NT2/D1 (cell line): ENCODE data around the gene DOCK7.
"Not testable (repeated sequence)": the region's sequence is repeated elsewhere in the genome, so short reads cannot be mapped to it uniquely, and the experiment has no call there.

ENCODE experiments used
- DNase-seq: peaks from one replicate; pipeline ENCODE4 v3.0.0-alpha.2; 2011; ENCODE audit warnings: low read depth, low spot score
- H3K27me3 ChIP-seq: 2 replicates; pipeline ENCODE4 v1.6.0; 2011; ENCODE audit warnings: mild to moderate bottlenecking; ENCODE audit not compliant: insufficient read length, insufficient read depth
- H3K36me3 ChIP-seq: 2 replicates; pipeline ENCODE4 v1.6.1; 2011; ENCODE audit warnings: mild to moderate bottlenecking, low read length, mixed read lengths; ENCODE audit not compliant: insufficient read depth, insufficient read length
- H3K4me1 ChIP-seq: 2 replicates; pipeline ENCODE4 v1.5.1; 2011; ENCODE audit not compliant: insufficient read depth, insufficient read length
- H3K4me3 ChIP-seq: 2 replicates; pipeline ENCODE4 v1.5.1; 2011; ENCODE audit warnings: low read depth; ENCODE audit not compliant: insufficient read length
- H3K9ac ChIP-seq: 2 replicates; pipeline ENCODE4 v1.6.0; 2011; ENCODE audit warnings: low read depth; ENCODE audit not compliant: insufficient read length
- H3K9me3 ChIP-seq: 2 replicates; pipeline ENCODE4 v1.5.1; 2011; ENCODE audit warnings: mild to moderate bottlenecking, low read length; ENCODE audit not compliant: insufficient read depth
- SUZ12 ChIP-seq: IDR thresholded peaks from 2 replicates; pipeline ENCODE4 v1.6.1; 2011; ENCODE audit not compliant: insufficient read length, insufficient read depth; ENCODE audit errors: extremely low read depth
- YY1 ChIP-seq: IDR thresholded peaks from 2 replicates; pipeline ENCODE4 v1.6.1; 2011; ENCODE audit not compliant: insufficient read length, insufficient read depth
- ZNF274 ChIP-seq: IDR thresholded peaks from 2 replicates; pipeline ENCODE4 v1.6.1; 2011; ENCODE audit warnings: mild to moderate bottlenecking, low read depth, low read length

The DOCK7 gene

DNA sequence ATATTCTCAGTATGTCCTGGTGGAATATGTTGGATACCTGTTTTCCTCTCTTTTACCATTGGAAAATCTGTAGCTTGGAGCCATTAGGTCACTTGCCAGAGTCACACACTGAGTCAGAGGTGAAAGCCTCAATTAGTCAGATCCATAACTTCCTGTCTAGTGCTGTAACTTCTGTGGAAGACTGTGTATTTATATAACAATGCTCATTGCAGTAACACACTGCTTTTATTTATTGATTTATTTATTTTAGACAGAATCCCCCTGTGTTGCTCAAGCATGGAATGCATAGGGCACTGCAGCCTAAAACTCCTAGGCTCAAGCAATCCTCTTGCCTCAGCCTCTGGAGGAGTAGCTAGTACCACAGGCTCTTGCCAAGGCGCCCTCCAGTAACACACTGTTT is 1.3 kb upstream of the DOCK7 start:
- no peaks in the 10 kb centered on the region for H3K27me3 ChIP-seq
- H3K9me3 ChIP-seq = 0 out of 2 replicates have a peak, but pooled peaks cover 2% of the 10 kb centered on the region
- H3K4me1 ChIP-seq = peaks cover 4% of the 10 kb centered on the region
- peaks cover 8% of the 10 kb centered on the region for H3K36me3 ChIP-seq
- H3K4me3 ChIP-seq = no peak overlapping the region
- H3K9ac ChIP-seq = no peak overlapping the region
- TF ChIP-seq YY1 (no peak), ZNF274 (no peak), SUZ12 (no peak)
- DNase-seq = no peak

DNA sequence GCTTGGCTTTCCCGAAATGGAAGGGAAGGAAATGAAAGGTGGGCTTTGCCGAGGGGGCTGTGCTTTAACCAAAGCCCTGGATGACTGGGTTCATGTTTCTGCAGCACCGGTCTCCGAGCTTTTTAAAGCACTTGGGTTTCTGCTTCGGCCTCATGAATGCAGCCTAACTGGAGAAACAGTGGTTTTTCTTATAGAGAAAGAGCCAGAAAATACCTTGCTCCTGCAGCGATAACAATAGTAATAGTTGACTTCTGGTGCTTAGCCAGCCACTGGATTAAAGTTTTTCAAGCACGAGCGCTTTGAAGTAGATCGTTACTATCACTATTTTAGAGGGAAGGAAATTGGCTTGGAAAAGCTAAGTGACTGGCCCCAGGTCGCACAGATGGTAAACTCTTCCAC is 500 bp upstream of the DOCK7 start:
- no peaks in the 10 kb centered on the region for H3K27me3 ChIP-seq
- peaks cover 11% of the 10 kb centered on the region for H3K36me3 ChIP-seq
- H3K4me1 ChIP-seq = peaks cover 4% of the 10 kb centered on the region
- H3K9me3 ChIP-seq = no peaks in the 10 kb centered on the region
- H3K4me3 ChIP-seq = peak overlapping the region; percentile 73
- DNase-seq = no peak
- peak overlapping the region; percentile 89 for H3K9ac ChIP-seq
- TF ChIP-seq SUZ12 = no peak
- TF ChIP-seq YY1 = no peak
- TF ChIP-seq ZNF274 = no peak

DNA sequence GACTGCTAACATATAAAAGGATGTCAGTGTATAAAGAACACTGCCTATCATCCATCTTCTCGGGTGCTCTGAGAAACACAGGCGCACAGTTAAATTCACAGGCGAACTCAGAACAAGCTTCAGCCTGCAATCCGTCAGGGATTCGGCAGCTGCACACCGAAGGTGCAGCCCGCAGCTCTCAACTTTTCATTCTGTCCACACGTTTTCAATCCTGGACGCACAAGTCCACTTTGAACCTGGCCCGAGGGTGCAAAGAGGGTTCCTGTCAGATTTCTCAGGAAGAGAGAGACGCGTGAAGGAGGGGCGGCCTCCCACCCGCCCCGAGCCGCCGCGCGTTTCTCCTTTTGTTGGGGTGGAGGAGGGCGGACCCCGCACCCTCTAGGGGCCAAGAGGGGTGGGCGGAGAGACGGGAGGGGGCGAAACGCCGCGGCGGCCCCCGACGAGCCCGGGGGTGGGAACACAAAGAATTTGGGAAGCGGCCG is 724 bp downstream of the DOCK7 start:
- H3K36me3 ChIP-seq = peaks cover 11% of the 10 kb centered on the region
- peaks cover 4% of the 10 kb centered on the region for H3K4me1 ChIP-seq
- H3K4me3 ChIP-seq = peak overlapping the region; percentile 73
- H3K27me3 ChIP-seq = no peaks in the 10 kb centered on the region
- no peaks in the 10 kb centered on the region for H3K9me3 ChIP-seq
- no peak for TF ChIP-seq ZNF274
- TF ChIP-seq YY1 = no peak
- TF ChIP-seq SUZ12 = no peak
- no peak for DNase-seq
- H3K9ac ChIP-seq = peak overlapping the region; percentile 89

DNA sequence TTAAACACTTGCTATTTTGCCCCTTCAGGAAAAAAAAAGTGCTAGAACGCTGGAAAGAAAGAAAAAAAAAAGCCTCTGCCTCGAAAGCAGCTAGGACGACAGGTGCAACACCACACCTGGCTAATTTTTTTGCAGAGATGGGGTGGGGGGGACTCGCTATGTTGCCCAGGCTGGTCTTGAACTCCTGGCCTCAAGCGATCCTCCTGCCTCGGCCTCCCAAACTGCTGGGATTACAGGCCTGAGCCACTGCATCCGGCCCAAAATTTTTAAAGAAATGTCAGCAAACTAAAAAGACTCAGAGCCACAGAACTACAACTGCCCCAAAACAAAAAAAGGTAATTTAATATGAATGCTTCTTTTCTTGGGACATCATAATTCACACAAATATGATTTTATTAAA is 1.4 kb downstream of the DOCK7 start:
- Histone ChIP-seq H3K27me3 (no peaks in the 10 kb centered on the region), H3K9ac (no peak overlapping the region), H3K4me1 (peaks cover 4% of the 10 kb centered on the region), H3K36me3 (peaks cover 11% of the 10 kb centered on the region), H3K9me3 (no peaks in the 10 kb centered on the region), H3K4me3 (peak overlapping the region; percentile 73)
- no peak for DNase-seq
- TF ChIP-seq SUZ12 (no peak), ZNF274 (no peak), YY1 (no peak)

DNA sequence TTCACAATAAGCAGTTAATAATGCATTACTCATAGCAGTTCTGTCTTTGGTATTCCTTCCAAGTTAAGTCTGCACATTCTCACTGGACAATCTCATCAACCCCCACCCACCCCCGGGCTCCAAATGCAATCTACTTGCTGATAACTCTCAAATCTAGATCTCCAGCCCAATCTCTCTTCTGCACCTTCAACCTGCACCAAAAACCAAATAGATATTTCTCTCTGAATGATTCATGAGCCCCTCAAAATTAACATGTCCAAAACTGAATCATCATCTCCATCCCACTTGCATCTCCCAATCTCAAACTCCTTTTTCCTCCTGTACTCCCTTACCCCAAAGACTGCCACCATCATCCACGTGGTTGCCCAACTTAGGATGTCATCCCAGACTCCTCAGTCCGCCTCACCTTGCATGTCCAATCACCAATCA is 2.7 kb downstream of the DOCK7 start:
- no peak for TF ChIP-seq ZNF274
- TF ChIP-seq YY1 = no peak
- TF ChIP-seq SUZ12 = no peak

DNA sequence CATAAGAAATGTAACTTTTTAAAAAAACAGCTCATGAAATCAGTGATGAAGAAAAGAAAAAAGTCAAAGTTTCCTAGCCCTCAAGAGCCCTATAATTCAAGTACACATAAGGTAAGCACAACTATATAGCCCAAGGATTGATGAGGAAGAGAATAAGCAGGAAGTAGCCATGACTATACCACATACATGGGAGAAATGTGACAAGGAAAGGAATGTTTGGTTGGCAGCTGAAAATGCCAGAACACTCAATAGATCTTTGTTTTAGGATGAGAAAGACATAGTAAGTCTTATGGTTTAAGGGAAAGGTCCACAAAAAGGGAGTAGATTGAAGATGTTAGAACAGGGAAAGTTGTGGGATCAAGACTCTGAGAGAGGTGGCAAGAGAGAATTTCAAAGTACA is 5.7 kb downstream of the DOCK7 start:
- TF ChIP-seq YY1 (no peak), ZNF274 (no peak), SUZ12 (no peak)
- no peak overlapping the region for H3K9ac ChIP-seq
- H3K4me3 ChIP-seq = no peak overlapping the region
- H3K9me3 ChIP-seq = no peaks in the 10 kb centered on the region
- DNase-seq = no peak
- H3K36me3 ChIP-seq = peaks cover 11% of the 10 kb centered on the region
- no peaks in the 10 kb centered on the region for H3K4me1 ChIP-seq
- no peaks in the 10 kb centered on the region for H3K27me3 ChIP-seq

More for the DNA sequence above, 2.7 kb downstream of the DOCK7 start:
- no peak overlapping the region for H3K4me3 ChIP-seq
- H3K9ac ChIP-seq = no peak overlapping the region
- no peaks in the 10 kb centered on the region for H3K9me3 ChIP-seq
- H3K36me3 ChIP-seq = peaks cover 11% of the 10 kb centered on the region
- DNase-seq = no peak
- H3K27me3 ChIP-seq = no peaks in the 10 kb centered on the region
- peaks cover 1% of the 10 kb centered on the region for H3K4me1 ChIP-seq

DNA sequence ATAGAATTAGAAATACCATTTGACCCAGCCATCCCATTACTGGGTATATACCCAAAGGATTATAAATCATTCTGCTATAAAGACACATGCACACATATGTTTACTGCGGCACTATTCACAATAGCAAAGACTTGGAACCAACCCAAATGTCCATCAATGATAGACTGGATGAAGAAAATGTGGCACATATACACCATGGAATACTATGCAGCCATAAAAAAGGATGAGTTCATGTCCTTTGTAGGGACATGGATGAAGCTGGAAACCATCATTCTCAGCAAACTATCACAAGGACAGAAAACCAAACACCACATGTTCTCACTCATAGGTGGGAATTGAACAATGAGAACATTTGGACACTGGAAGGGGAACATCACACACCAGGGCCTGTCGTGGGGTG is 7.2 kb downstream of the DOCK7 start:
- not testable (repeated sequence) for H3K9ac ChIP-seq, H3K9me3 ChIP-seq, H3K27me3 ChIP-seq, H3K4me3 ChIP-seq, H3K4me1 ChIP-seq, DNase-seq
- peaks cover 11% of the 10 kb centered on the region for H3K36me3 ChIP-seq

DNA sequence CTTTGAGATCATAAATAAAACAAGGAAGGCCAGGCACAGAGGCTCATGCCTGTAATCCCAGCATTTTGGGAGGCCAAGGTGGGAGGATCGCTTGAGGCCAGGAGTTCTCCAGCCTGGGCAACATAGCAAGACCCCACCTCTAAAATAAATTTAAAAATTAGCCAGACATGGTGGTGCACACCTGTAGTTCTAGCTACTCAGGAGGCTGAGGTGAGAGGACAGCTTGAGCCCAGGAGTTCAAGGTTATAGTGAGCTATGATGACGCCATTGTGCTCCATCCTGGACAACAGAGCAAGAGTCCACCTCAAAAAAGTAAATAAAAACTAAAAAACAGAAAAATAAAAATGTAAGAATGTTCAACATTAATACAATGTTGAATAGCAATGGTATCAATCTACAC is 10.4 kb downstream of the DOCK7 start:
- not testable (repeated sequence) for H3K9ac ChIP-seq, H3K36me3 ChIP-seq, H3K27me3 ChIP-seq, DNase-seq, H3K9me3 ChIP-seq, H3K4me1 ChIP-seq, H3K4me3 ChIP-seq
